Pancreas (tissue), 10 donors: ENCODE results near the gene NCR2. TPM values are rescaled to one million over a fixed set of nuclear protein-coding genes. Genes with fewer than 3 reads are reported as not detected.

Experiments
- ATAC-seq, 4 donors: fragments of 200-7000 bp; cut with Tn5 transposase; one replicate each; pipeline versions ENCODE4 v1.8.0 to v1.9.1; 2020; ENCODE audit warnings: mild to moderate bottlenecking in 4 of 4, moderate library complexity in 4 of 4
- DNase-seq, 6 donors: peaks; one replicate each; pipeline ENCODE4 v3.0.0-alpha.2; 2020
- FAIRE-seq: peaks from 2 replicates; lab custom pipeline; 2012; peaks lifted over from hg19 to GRCh38; lab: Jason Lieb, UNC
- H3K27ac ChIP-seq, 4 donors: fragments of 200-600 bp; sonication (generic); 1 replicate in 3 of 4; 2 replicates in 1 of 4; pipeline versions ENCODE4 v1.5.0 to v1.8.0; 2020
- H3K27me3 ChIP-seq, 4 donors: fragments of 200-600 bp; one replicate each; pipeline ENCODE4 v1.8.0; 2021
- H3K36me3 ChIP-seq, 3 donors: fragments of 200-600 bp; sonication (generic) in 1 of 3; one replicate each; pipeline versions ENCODE4 v1.5.0 to v1.8.0; 2020 to 2021
- H3K4me1 ChIP-seq, 3 donors: fragments of 200-600 bp; one replicate each; pipeline ENCODE4 v1.8.0; 2021
- H3K4me3 ChIP-seq, 4 donors: fragments of 200-600 bp; sonication (generic) in 2 of 4; one replicate each; pipeline versions ENCODE4 v1.5.0 to v1.8.0; 2020 to 2021
- H3K9me3 ChIP-seq, 4 donors: fragments of 200-600 bp; one replicate each; pipeline ENCODE4 v1.8.0; 2021
- WGBS, 2 donors: extraction: QIAGEN DNeasy Blood & Tissue Kit; methylation state at CpG; one replicate each; pipeline ENCODE4 v1.1.7; 2013; 5-methylcytosine and 5-hydroxymethylcytosine counted together
- intact Hi-C, 3 donors: fragments of 100-400 bp; cut with DNase I; formaldehyde crosslinking; loops; one replicate each; pipeline versions ENCODE4 v1.11.1 to v1.14.2; 2022
- polyA plus RNA-seq, 2 donors: library from polyadenylated mRNA; stranded (reverse); fragments of 200-250 nt; gene quantifications; one replicate each; pipeline ENCODE4 v1.2.3, GENCODE V29; 2013
- total RNA-seq, 6 donors: library from RNA; stranded (reverse); fragmentation: NEBNext Ultra II Directional in 4 of 6; extraction: Animal tissue kit (Norgen Biotek cat#: 25700) in 4 of 6; gene quantifications; one replicate each; pipeline versions ENCODE4 v1.2.1 to v1.2.4, GENCODE V29; 2021 to 2023
- TF ChIP-seq, protein P1 (sequence below), 4 donors: fragments of 200-600 bp; sonication (generic) in 3 of 4; IDR thresholded peaks; one replicate each; pipeline versions ENCODE4 v1.5.0 to v1.8.0; 2021; ENCODE audit warnings: antibody characterized with exemption in 4 of 4
- donor health status: healthy with polysubstance abuse.
- donor health status: DM: no; HTN: no; CAD: no; lungs with moderate emphysema.
- donor health status: DM: no; HTN: no; CAD: no.
- donor health status: control.
- donor health status: control.
- donor health status: Bipolar disorder and iron deficiency.
- donor health status: DM: yes; HTN: yes; CAD: no.
- donor health status: DM: no; HTN: no; CAD: no.
- donor health status: DM: no; HTN: no; CAD: no.
- donor health status: DM: yes; HTN: yes; CAD: no.

NCR2 gene
- total and polyA plus RNA-seq, 8 donors, result not detected

GRCh38 chr6:41353333-41353732 lies 17.9 kb downstream of the NCR2 start:
- Histone ChIP-seq H3K4me1 (no peaks in the 10 kb centered on the region), H3K36me3 (no peaks in the 10 kb centered on the region), H3K9me3 (no peaks in the 10 kb centered on the region), H3K27me3 (no peaks in the 10 kb centered on the region), H3K4me3 (no peak overlapping the region), H3K27ac (no peak overlapping the region)
- intact Hi-C loops, result no loop called here
- no peak for DNase-seq
- TF ChIP-seq, protein P1, sequence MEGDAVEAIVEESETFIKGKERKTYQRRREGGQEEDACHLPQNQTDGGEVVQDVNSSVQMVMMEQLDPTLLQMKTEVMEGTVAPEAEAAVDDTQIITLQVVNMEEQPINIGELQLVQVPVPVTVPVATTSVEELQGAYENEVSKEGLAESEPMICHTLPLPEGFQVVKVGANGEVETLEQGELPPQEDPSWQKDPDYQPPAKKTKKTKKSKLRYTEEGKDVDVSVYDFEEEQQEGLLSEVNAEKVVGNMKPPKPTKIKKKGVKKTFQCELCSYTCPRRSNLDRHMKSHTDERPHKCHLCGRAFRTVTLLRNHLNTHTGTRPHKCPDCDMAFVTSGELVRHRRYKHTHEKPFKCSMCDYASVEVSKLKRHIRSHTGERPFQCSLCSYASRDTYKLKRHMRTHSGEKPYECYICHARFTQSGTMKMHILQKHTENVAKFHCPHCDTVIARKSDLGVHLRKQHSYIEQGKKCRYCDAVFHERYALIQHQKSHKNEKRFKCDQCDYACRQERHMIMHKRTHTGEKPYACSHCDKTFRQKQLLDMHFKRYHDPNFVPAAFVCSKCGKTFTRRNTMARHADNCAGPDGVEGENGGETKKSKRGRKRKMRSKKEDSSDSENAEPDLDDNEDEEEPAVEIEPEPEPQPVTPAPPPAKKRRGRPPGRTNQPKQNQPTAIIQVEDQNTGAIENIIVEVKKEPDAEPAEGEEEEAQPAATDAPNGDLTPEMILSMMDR (IDR thresholded peaks at IDR 0.05), result no peak
- no peak for ATAC-seq
- FAIRE-seq, result no peak
- WGBS, 2 donors, result 64 to 71% methylated on average over 3 of the region's 3 CpGs

DNA sequence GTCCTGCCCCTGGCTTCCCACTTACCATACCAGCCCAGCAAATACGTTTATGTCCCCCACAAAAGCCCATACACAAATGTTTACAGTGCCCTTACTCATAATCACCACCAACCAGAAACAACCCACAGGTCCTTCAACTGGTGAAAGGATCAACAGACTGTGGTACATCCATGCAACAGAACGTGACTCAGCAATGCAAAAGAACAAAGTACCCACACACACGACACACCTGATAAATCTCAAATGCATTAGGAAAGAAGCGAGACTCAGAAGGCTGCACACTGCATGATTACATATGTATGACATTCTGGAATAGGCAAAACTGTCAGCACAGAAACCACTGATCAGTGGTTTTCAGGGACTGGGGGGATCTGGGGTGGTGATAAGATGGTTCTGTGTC lies 20.5 kb downstream of the NCR2 start:
- no peak for FAIRE-seq

DNA sequence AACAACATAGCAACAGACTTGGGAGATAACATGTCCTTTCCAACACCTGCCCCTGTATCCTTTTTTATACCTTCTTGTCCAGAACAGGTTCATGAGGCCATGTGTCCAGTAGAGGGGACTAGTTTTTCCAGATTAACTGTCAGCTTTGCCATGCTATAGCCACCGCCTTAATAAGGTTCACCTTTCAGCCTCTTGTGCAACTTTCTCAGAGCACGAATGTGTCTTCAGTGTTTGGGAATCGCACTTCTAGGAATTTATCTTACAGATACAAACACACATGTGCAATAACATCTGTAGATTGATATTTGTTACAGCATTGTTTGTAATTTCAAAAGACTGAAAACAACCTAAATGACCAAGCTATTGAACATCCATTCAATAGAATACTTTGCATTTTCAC lies 21.4 kb downstream of the NCR2 start:
- TF ChIP-seq, protein P1 (IDR thresholded peaks at IDR 0.05), result no peak
- ATAC-seq, result no peak
- DNase-seq, result no peak
- H3K36me3 ChIP-seq, result no peaks in the 10 kb centered on the region
- intact Hi-C loops, result no loop called here
- H3K4me1 ChIP-seq, result no peaks in the 10 kb centered on the region
- H3K27ac ChIP-seq, result no peak overlapping the region
- 67 to 74% methylated on average over 3 of the region's 3 CpGs for WGBS, 2 donors
- H3K9me3 ChIP-seq, result no peaks in the 10 kb centered on the region
- H3K27me3 ChIP-seq, result no peaks in the 10 kb centered on the region
- no peak for FAIRE-seq
- no peak overlapping the region for H3K4me3 ChIP-seq

More for the DNA sequence above, 20.5 kb downstream of the NCR2 start:
- no peak overlapping the region for H3K4me3 ChIP-seq
- DNase-seq (no peak), ATAC-seq (no peak)
- TF ChIP-seq, protein P1 (IDR thresholded peaks at IDR 0.05), result no peak
- H3K27ac ChIP-seq, result no peak overlapping the region
- intact Hi-C loops, result no loop called here
- H3K9me3 ChIP-seq, result no peaks in the 10 kb centered on the region
- no peaks in the 10 kb centered on the region for H3K4me1 ChIP-seq
- WGBS, 2 donors, result 51 to 58% methylated on average over 4 of the region's 4 CpGs
- no peaks in the 10 kb centered on the region for H3K36me3 ChIP-seq
- no peaks in the 10 kb centered on the region for H3K27me3 ChIP-seq

- 85 to 89% methylated on average over 7 of the region's 7 CpGs for WGBS, 2 donors
- Histone ChIP-seq H3K27me3 (no peaks in the 10 kb centered on the region), H3K4me3 (no peak overlapping the region), H3K9me3 (no peaks in the 10 kb centered on the region), H3K27ac (no peak overlapping the region), H3K36me3 (no peaks in the 10 kb centered on the region), H3K4me1 (no peaks in the 10 kb centered on the region)
- TF ChIP-seq, protein P1 (IDR thresholded peaks at IDR 0.05), result no peak
- intact Hi-C loops, result no loop called here
- ATAC-seq (no peak), DNase-seq (no peak), FAIRE-seq (no peak)
Observed at GRCh38 chr6:41358503-41358902, 23.1 kb downstream of the NCR2 start.

GRCh38 chr6:41359617-41360313 lies 24.4 kb downstream of the NCR2 start:
- FAIRE-seq, result no peak
- ATAC-seq, result no peak

More at GRCh38 chr6:41359617-41360313, 24.4 kb downstream of the NCR2 start:
- no peak overlapping the region for H3K4me3 ChIP-seq
- H3K36me3 ChIP-seq, result no peaks in the 10 kb centered on the region
- no peak for DNase-seq
- 69 to 72% methylated on average over 4 of the region's 4 CpGs for WGBS, 2 donors
- intact Hi-C loops, result no loop called here
- H3K4me1 ChIP-seq, result no peaks in the 10 kb centered on the region
- TF ChIP-seq, protein P1 (IDR thresholded peaks at IDR 0.05), result no peak
- H3K27me3 ChIP-seq, result peaks cover 0 to 3% (median 0%) of the 10 kb centered on the region in 4 donors
- H3K9me3 ChIP-seq, result no peaks in the 10 kb centered on the region
- H3K27ac ChIP-seq, result no peak overlapping the region
